Activated naive CD8-positive, alpha-beta T cell (primary cell): ENCODE data around the gene GIT2.
"Not testable (repeated sequence)": the region's sequence is repeated elsewhere in the genome, so short reads cannot be mapped to it uniquely, and the experiment has no call there.

Experiments
- H3K27ac Mint-ChIP-seq: one replicate; pipeline ENCODE4 v1.8.0; 2021; ENCODE audit warnings: mixed read lengths
- H3K27me3 Mint-ChIP-seq: one replicate; pipeline ENCODE4 v1.8.0; 2021; ENCODE audit warnings: mixed read lengths
- H3K36me3 Mint-ChIP-seq: one replicate; pipeline ENCODE4 v1.8.0; 2021; ENCODE audit warnings: mixed read lengths
- H3K4me1 Mint-ChIP-seq: one replicate; pipeline ENCODE4 v1.8.0; 2021; ENCODE audit warnings: low read depth, mixed read lengths
- H3K4me3 Mint-ChIP-seq: one replicate; pipeline ENCODE4 v1.8.0; 2021; ENCODE audit warnings: mild to moderate bottlenecking, mixed read lengths
- H3K9me3 Mint-ChIP-seq: one replicate; pipeline ENCODE4 v1.8.0; 2021; ENCODE audit warnings: low read depth, mixed read lengths

The GIT2 gene

GRCh38 chr12:109893261-109893995, 102.7 kb downstream of the GIT2 start:
- Mint-ChIP-seq H3K27me3 (no peaks in the 10 kb centered on the region), H3K36me3 (no peaks in the 10 kb centered on the region), H3K4me3 (no peak overlapping the region), H3K4me1 (peaks cover 26% of the 10 kb centered on the region), H3K27ac (no peak overlapping the region), H3K9me3 (no peaks in the 10 kb centered on the region)

- Mint-ChIP-seq H3K36me3 (no peaks in the 10 kb centered on the region), H3K27me3 (no peaks in the 10 kb centered on the region), H3K9me3 (no peaks in the 10 kb centered on the region), H3K4me1 (peaks cover 33% of the 10 kb centered on the region), H3K27ac (no peak overlapping the region), H3K4me3 (no peak overlapping the region)
Observed at GRCh38 chr12:109892748-109893147, 103.4 kb downstream of the GIT2 start.

- Mint-ChIP-seq H3K9me3 (no peaks in the 10 kb centered on the region), H3K27ac (no peak overlapping the region), H3K27me3 (no peaks in the 10 kb centered on the region), H3K36me3 (no peaks in the 10 kb centered on the region), H3K4me1 (peaks cover 37% of the 10 kb centered on the region), H3K4me3 (no peak overlapping the region)
Observed at GRCh38 chr12:109892165-109892715, 103.9 kb downstream of the GIT2 start.

GRCh38 chr12:109891731-109892130, 104.4 kb downstream of the GIT2 start:
- H3K9me3 Mint-ChIP-seq, H3K36me3 Mint-ChIP-seq, H3K4me3 Mint-ChIP-seq, H3K27me3 Mint-ChIP-seq, H3K27ac Mint-ChIP-seq: not testable (repeated sequence)
- peaks cover 37% of the 10 kb centered on the region for H3K4me1 Mint-ChIP-seq

- Mint-ChIP-seq H3K27me3 (no peaks in the 10 kb centered on the region), H3K4me3 (no peak overlapping the region), H3K9me3 (no peaks in the 10 kb centered on the region), H3K27ac (peak overlapping the region; percentile 58), H3K4me1 (peaks cover 37% of the 10 kb centered on the region), H3K36me3 (no peaks in the 10 kb centered on the region)
Observed at GRCh38 chr12:109890620-109891170, 105.5 kb downstream of the GIT2 start.

GRCh38 chr12:109888179-109889020, 107.8 kb downstream of the GIT2 start:
- H3K4me1 Mint-ChIP-seq = peaks cover 37% of the 10 kb centered on the region
- peak overlapping the region; percentile 33 for H3K4me3 Mint-ChIP-seq
- H3K27ac Mint-ChIP-seq = peak overlapping the region; percentile 87
- no peaks in the 10 kb centered on the region for H3K36me3 Mint-ChIP-seq
- H3K27me3 Mint-ChIP-seq = no peaks in the 10 kb centered on the region
- H3K9me3 Mint-ChIP-seq = no peaks in the 10 kb centered on the region

- Mint-ChIP-seq H3K27ac (no peak overlapping the region), H3K9me3 (no peaks in the 10 kb centered on the region), H3K27me3 (no peaks in the 10 kb centered on the region), H3K4me1 (peaks cover 36% of the 10 kb centered on the region), H3K4me3 (no peak overlapping the region), H3K36me3 (no peaks in the 10 kb centered on the region)
Observed at GRCh38 chr12:109885616-109886015, 110.6 kb downstream of the GIT2 start.

- H3K27me3 Mint-ChIP-seq = no peaks in the 10 kb centered on the region
- no peak overlapping the region for H3K27ac Mint-ChIP-seq
- H3K4me1 Mint-ChIP-seq = peaks cover 37% of the 10 kb centered on the region
- no peaks in the 10 kb centered on the region for H3K36me3 Mint-ChIP-seq
- no peak overlapping the region for H3K4me3 Mint-ChIP-seq
- H3K9me3 Mint-ChIP-seq = no peaks in the 10 kb centered on the region
Observed at GRCh38 chr12:109883461-109883860, 112.7 kb downstream of the GIT2 start.

- H3K4me1 Mint-ChIP-seq = peaks cover 42% of the 10 kb centered on the region
- no peaks in the 10 kb centered on the region for H3K27me3 Mint-ChIP-seq
- H3K9me3 Mint-ChIP-seq = no peaks in the 10 kb centered on the region
- H3K4me3 Mint-ChIP-seq = peak overlapping the region; percentile 88
- no peaks in the 10 kb centered on the region for H3K36me3 Mint-ChIP-seq
- H3K27ac Mint-ChIP-seq = no peak overlapping the region
Observed at GRCh38 chr12:109881752-109882151, 114.4 kb downstream of the GIT2 start.

- H3K27ac Mint-ChIP-seq = peak overlapping the region; percentile 84
- H3K27me3 Mint-ChIP-seq = no peaks in the 10 kb centered on the region
- peak overlapping the region; percentile 88 for H3K4me3 Mint-ChIP-seq
- no peaks in the 10 kb centered on the region for H3K36me3 Mint-ChIP-seq
- H3K4me1 Mint-ChIP-seq = peaks cover 48% of the 10 kb centered on the region
- no peaks in the 10 kb centered on the region for H3K9me3 Mint-ChIP-seq
Observed at GRCh38 chr12:109880938-109881337, 115.2 kb downstream of the GIT2 start.

GRCh38 chr12:109880043-109880931, 115.9 kb downstream of the GIT2 start, which contains the start of gene GLTP:
Gene GLTP, minus strand, starts transcription at chr12:109880541. Its CDS starts 167 bp downstream, at chr12:109880374.
- H3K4me3 Mint-ChIP-seq = peak within 1 kb of the TSS; percentile 95
- no peaks in the 10 kb centered on the region for H3K36me3 Mint-ChIP-seq
- no peaks in the 10 kb centered on the region for H3K27me3 Mint-ChIP-seq
- H3K4me1 Mint-ChIP-seq = peaks cover 53% of the 10 kb centered on the region
- H3K27ac Mint-ChIP-seq = peak within 1 kb of the TSS; percentile 87
- no peaks in the 10 kb centered on the region for H3K9me3 Mint-ChIP-seq
